Esophagus muscularis mucosa (tissue), 4 donors: ENCODE data around the gene BLOC1S6. TPM values are rescaled to one million over a fixed set of nuclear protein-coding genes. Genes with fewer than 3 reads are reported as not detected.

ENCODE experiments used
- DNase-seq: peaks from one replicate; pipeline ENCODE4 v3.0.0-alpha.2; 2017; ENCODE audit errors: extremely low spot score
- H3K27ac ChIP-seq, 4 donors: fragments of 200-600 bp; sonication (generic); replicated peaks in 1 of 4; 1 replicate in 3 of 4; 2 replicates in 1 of 4; pipeline ENCODE4 v1.5.1; 2016 to 2019; ENCODE audit warnings: mild to moderate bottlenecking in 1 of 4
- H3K27me3 ChIP-seq, 4 donors: fragments of 200-600 bp; sonication (generic); one replicate each; pipeline versions ENCODE4 v1.5.1 to v1.6.0; 2016 to 2019
- H3K36me3 ChIP-seq, 4 donors: fragments of 200-600 bp; sonication (generic); one replicate each; pipeline ENCODE4 v1.5.1; 2016 to 2019
- H3K4me1 ChIP-seq, 4 donors: fragments of 200-600 bp; sonication (generic); one replicate each; pipeline ENCODE4 v1.5.1; 2016 to 2019
- H3K4me3 ChIP-seq, 4 donors: fragments of 200-600 bp; sonication (generic); 1 replicate in 2 of 4; 2 replicates in 2 of 4; pipeline ENCODE4 v1.5.1; 2016 to 2019; ENCODE audit warnings: mild to moderate bottlenecking in 4 of 4, moderate library complexity in 1 of 4
- H3K9me3 ChIP-seq, 4 donors: fragments of 200-600 bp; sonication (generic); 1 replicate in 3 of 4; 2 replicates in 1 of 4; pipeline ENCODE4 v1.5.1; 2016 to 2019
- EP300 ChIP-seq: sonication (generic); formaldehyde crosslinking; IDR thresholded peaks from one replicate; pipeline ENCODE4 v1.6.1; 2017; ENCODE audit warnings: antibody characterized with exemption
- POLR2A ChIP-seq: fragments of 450-650 bp; IDR thresholded peaks from one replicate; pipeline ENCODE4 v1.6.1; 2017; ENCODE audit warnings: antibody characterized with exemption, moderate library complexity, mild to moderate bottlenecking, low read depth
- POLR2AphosphoS5 ChIP-seq, 2 donors: sonication (generic); formaldehyde crosslinking; IDR thresholded peaks; one replicate each; pipeline ENCODE4 v1.6.1; 2017; ENCODE audit warnings: antibody characterized with exemption in 2 of 2
- WGBS: methylation state at CpG from one replicate; pipeline ENCODE4 v1.1.5; 2018; 5-methylcytosine and 5-hydroxymethylcytosine counted together
- intact Hi-C: fragments of 100-400 bp; cut with DNase I; formaldehyde crosslinking; loops from one replicate; pipeline ENCODE4 v1.15.1; 2023
- small RNA-seq, 3 donors: library from RNA; depleted of rRNA; stranded (forward); fragments of <200 nt; gene quantifications; one replicate each; pipeline ENCODE3, GENCODE V24; 2016
- total RNA-seq, 4 donors: library from RNA; depleted of rRNA; stranded (reverse); fragments of >200 nt; gene quantifications; one replicate each; pipeline versions ENCODE4 v1.1.0 to v1.2.1, GENCODE V29; 2016
- TF ChIP-seq, protein P1 (sequence below), 3 experiments: fragments of 200-600 bp in 2 of 3; fragments of 450-650 bp in 1 of 3; sonication (generic) in 2 of 3; IDR thresholded peaks; one replicate each; pipeline ENCODE4 v1.5.1; 2017 to 2019; ENCODE audit warnings: antibody characterized with exemption in 3 of 3, mild to moderate bottlenecking in 2 of 3, moderate library complexity in 1 of 3

The BLOC1S6 gene
- total RNA-seq, 4 donors from 2014 or later, result 37.5 to 58.1 (median 49.2) TPM

DNA sequence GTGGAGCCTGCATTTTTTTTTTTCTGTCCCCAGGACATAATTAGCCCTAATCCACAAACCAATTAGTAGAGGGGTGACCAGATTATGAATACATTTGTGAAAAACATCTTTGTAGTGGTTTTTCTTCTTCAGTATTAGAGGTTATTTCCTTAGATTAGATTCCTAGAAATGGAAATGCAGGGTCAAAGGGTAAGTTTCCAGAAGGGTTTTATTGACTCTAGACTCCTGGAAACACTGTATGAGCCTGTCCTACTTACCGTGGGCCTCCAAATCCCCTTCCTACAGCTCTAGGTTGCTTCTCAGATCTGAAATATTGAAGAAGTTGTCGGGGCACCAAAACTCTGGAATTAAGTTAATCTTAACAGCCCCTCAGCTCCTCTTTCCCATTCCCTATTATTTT lies 70.1 kb downstream of the BLOC1S6 start:
- TF ChIP-seq EP300 (no peak), POLR2A (no peak)
- TF ChIP-seq, protein P1, sequence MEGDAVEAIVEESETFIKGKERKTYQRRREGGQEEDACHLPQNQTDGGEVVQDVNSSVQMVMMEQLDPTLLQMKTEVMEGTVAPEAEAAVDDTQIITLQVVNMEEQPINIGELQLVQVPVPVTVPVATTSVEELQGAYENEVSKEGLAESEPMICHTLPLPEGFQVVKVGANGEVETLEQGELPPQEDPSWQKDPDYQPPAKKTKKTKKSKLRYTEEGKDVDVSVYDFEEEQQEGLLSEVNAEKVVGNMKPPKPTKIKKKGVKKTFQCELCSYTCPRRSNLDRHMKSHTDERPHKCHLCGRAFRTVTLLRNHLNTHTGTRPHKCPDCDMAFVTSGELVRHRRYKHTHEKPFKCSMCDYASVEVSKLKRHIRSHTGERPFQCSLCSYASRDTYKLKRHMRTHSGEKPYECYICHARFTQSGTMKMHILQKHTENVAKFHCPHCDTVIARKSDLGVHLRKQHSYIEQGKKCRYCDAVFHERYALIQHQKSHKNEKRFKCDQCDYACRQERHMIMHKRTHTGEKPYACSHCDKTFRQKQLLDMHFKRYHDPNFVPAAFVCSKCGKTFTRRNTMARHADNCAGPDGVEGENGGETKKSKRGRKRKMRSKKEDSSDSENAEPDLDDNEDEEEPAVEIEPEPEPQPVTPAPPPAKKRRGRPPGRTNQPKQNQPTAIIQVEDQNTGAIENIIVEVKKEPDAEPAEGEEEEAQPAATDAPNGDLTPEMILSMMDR (IDR thresholded peaks at IDR 0.05), result no peak
- Histone ChIP-seq H3K36me3 (peaks cover 6 to 27% (median 7%) of the 10 kb centered on the region in 4 donors), H3K27me3 (no peaks in the 10 kb centered on the region), H3K4me3 (no peak overlapping the region), H3K9me3 (no peaks in the 10 kb centered on the region), H3K27ac (no peak overlapping the region), H3K4me1 (peaks cover 20 to 61% (median 52%) of the 10 kb centered on the region in 4 donors)
- intact Hi-C loops, result no loop called here
- WGBS, result 94% methylated on average over 2 of the region's 2 CpGs
- no peak for DNase-seq

DNA sequence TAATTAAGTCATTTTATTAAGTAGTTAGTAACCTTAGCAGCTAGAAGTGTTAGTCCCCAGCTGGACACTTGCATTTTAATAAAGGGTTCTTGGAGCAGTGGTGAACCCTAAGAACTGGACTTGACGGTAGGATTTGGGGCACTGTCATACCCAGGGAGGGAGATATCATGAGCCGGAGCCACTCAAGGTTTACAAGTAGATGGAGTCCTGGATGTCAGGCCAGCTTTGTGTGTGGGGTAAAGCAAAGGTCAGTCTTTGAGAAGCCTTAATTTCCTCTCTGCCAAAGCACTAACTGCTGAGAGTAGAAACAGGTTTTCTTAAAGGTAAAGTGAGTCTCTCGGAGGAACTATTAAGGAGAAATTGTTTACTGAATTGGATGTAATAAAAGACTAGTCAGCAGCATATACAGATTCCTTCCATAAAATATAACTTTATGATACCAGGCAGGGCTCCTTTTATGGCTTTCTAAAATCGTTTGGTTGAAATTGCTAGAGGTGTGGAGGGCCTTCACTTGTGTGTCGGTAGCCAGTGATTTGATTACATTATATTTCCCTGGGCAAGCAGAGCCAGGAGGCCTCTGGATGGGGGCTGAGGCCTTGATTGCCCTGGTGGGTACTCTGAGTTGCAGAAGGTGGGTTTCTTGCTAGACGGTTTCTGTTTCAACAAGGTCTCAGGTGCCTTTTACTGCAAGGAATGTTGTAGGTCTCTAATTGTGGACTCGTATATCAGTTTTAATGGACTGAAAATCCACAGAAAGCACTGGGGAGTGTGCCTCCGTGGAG lies 70.8 kb downstream of the BLOC1S6 start:
- H3K4me1 ChIP-seq, result peaks cover 20 to 61% (median 52%) of the 10 kb centered on the region in 4 donors
- no peak for TF ChIP-seq POLR2AphosphoS5 (IDR thresholded peaks at IDR 0.05)
- no peak for TF ChIP-seq EP300
- TF ChIP-seq POLR2A, result no peak
- TF ChIP-seq, protein P1 (IDR thresholded peaks at IDR 0.05), result no peak
- H3K36me3 ChIP-seq, result peaks cover 13 to 34% (median 14%) of the 10 kb centered on the region in 4 donors
- 82% methylated on average over 8 of the region's 8 CpGs for WGBS
- intact Hi-C loops, result no loop called here
- no peak for DNase-seq
- no peak overlapping the region for H3K27ac ChIP-seq
- H3K9me3 ChIP-seq, result no peaks in the 10 kb centered on the region
- H3K27me3 ChIP-seq, result no peaks in the 10 kb centered on the region
- H3K4me3 ChIP-seq, result no peak overlapping the region

Small RNAs within 50 kb of the gene (small RNA-seq; reads per million reads assigned to genes)
- 0 reads per million in 3 donors for gene DPPA5P2
- 0 reads per million in 3 donors for gene RF00019

Other genes with a start within 250 kb of the BLOC1S6 start
- gene GATM, start 208.8 kb upstream of the BLOC1S6 start, total RNA-seq, result 10 to 100 TPM; 21.7 to 34.2 (median 24.4) TPM
- 10 to 100 TPM in 3 of 4 donors, 1 to 10 TPM in 1; 9.4 to 14.0 (median 11.6) TPM for gene SLC30A4, start 64.6 kb upstream of the BLOC1S6 start, total RNA-seq
- 10 to 100 TPM; 49.8 to 80.4 (median 67.8) TPM for gene SQOR, start 47.6 kb downstream of the BLOC1S6 start, total RNA-seq